HCT116 (cell line): ENCODE measurements around the gene FKBP2. TPM values are rescaled to one million over a fixed set of nuclear protein-coding genes. Genes with fewer than 3 reads are reported as not detected.

Experiments
- ATAC-seq: fragments of 200-7000 bp; cut with Tn5 transposase; 2 replicates; pipeline ENCODE4 v1.9.1; 2020; ENCODE audit warnings: mild to moderate bottlenecking, moderate library complexity
- BruUV-seq: library from RNA; stranded (reverse); fragments of 400-500 nt; replicated peaks from 2 replicates; lab custom pipeline; 2021; lab: Mats Ljungman, UMichigan
- CTCF ChIA-PET: fragments of 300-600 bp; sonication (Branson Sonifier 250); formaldehyde crosslinking; loops from one replicate; lab custom pipeline; 2021; ENCODE audit warnings: antibody characterized with exemption; lab: Charles Lee
- POLR2A ChIA-PET: fragments of 300-600, 350-600 bp; sonication (Branson Sonifier 250); formaldehyde crosslinking; loops from one replicate; lab custom pipeline; 2021; ENCODE audit warnings: antibody characterized with exemption; lab: Charles Lee
- RAD21 ChIA-PET, 2 experiments: fragments of 300-600 bp; sonication (Branson Sonifier 250); formaldehyde crosslinking; loops; one replicate each; lab custom pipeline; 2023; ENCODE audit warnings: low total read pairs in 2 of 2; ENCODE audit not compliant: uncharacterized antibody in 2 of 2, unreplicated experiment in 2 of 2, low non-redundant PET in 1 of 2; lab: Charles Lee
- DNase-seq: peaks from one replicate; pipeline ENCODE4 v3.0.0-alpha.2; 2010; ENCODE audit warnings: low read depth, low spot score
- H2AFZ ChIP-seq: fragments of 200-600 bp; shearing (Covaris generic), sonication (generic); 2 replicates; pipeline ENCODE4 v1.6.1; 2017; ENCODE audit warnings: low read depth, mixed run types, mixed read lengths, antibody characterized with exemption, low read length; ENCODE audit not compliant: poor library complexity, severe bottlenecking
- H3K27ac ChIP-seq: 2 replicates; pipeline ENCODE4 v1.5.1; 2012; ENCODE audit warnings: low read depth, low read length
- H3K27me3 ChIP-seq: fragments of 200-600 bp; sonication (generic); 2 replicates; pipeline ENCODE4 v1.6.1; 2016; ENCODE audit warnings: mixed run types, low read length, mixed read lengths; ENCODE audit not compliant: insufficient read depth
- H3K36me3 ChIP-seq, 2 experiments: fragments of 200-500 bp in 1 of 2; fragments of 200-600 bp in 1 of 2; sonication (Bioruptor generic) in 1 of 2; sonication (generic) in 1 of 2; 2 replicates each; pipeline versions ENCODE4 v1.5.1 to v1.6.1; 2014 to 2016; ENCODE audit warnings: low read length in 2 of 2, inconsistent platforms in 1 of 2, mixed read lengths in 1 of 2, mixed run types in 1 of 2; ENCODE audit not compliant: insufficient read depth in 2 of 2, control insufficient read depth in 1 of 2
- H3K4me1 ChIP-seq, 2 experiments: fragments of 200-600 bp in 1 of 2; sonication (generic) in 1 of 2; 2 replicates each; pipeline versions ENCODE4 v1.5.1 to v1.6.1; 2012 to 2017; ENCODE audit warnings: low read length in 2 of 2, inconsistent platforms in 1 of 2, mild to moderate bottlenecking in 1 of 2, mixed read lengths in 1 of 2, mixed run types in 1 of 2, moderate library complexity in 1 of 2; ENCODE audit not compliant: insufficient read depth in 2 of 2, control insufficient read depth in 1 of 2
- H3K4me2 ChIP-seq: fragments of 200-600 bp; sonication (generic); 2 replicates; pipeline ENCODE4 v1.6.1; 2017; ENCODE audit warnings: mixed run types, low read length, mixed read lengths
- H3K4me3 ChIP-seq, 2 experiments: fragments of 200-600 bp in 1 of 2; sonication (generic) in 1 of 2; replicated peaks in 1 of 2; 2 replicates each; pipeline ENCODE4 v1.5.1; 2011 to 2016; ENCODE audit warnings: low read length in 2 of 2, control low read depth in 1 of 2, low read depth in 1 of 2, mild to moderate bottlenecking in 1 of 2, mixed read lengths in 1 of 2, mixed run types in 1 of 2
- H3K79me2 ChIP-seq: fragments of 200-600 bp; sonication (generic); 2 replicates; pipeline ENCODE4 v1.6.1; 2017; ENCODE audit warnings: mild to moderate bottlenecking, mixed run types, low read length, moderate library complexity, mixed read lengths; ENCODE audit not compliant: insufficient read depth
- H3K9ac ChIP-seq: fragments of 200-600 bp; sonication (generic); 2 replicates; pipeline ENCODE4 v1.6.1; 2016; ENCODE audit warnings: low read length, mixed read lengths
- H3K9me2 ChIP-seq: fragments of 200-600 bp; sonication (generic), shearing (Covaris generic); 2 replicates; pipeline ENCODE4 v1.6.1; 2017; ENCODE audit warnings: mixed run types, mild to moderate bottlenecking, moderate library complexity; ENCODE audit not compliant: insufficient read depth
- H3K9me3 ChIP-seq, 2 experiments: fragments of 200-500 bp in 1 of 2; fragments of 200-600 bp in 1 of 2; sonication (Bioruptor generic) in 1 of 2; sonication (generic) in 1 of 2; 2 replicates each; pipeline ENCODE4 v1.6.1; 2014 to 2017; ENCODE audit warnings: low read length in 2 of 2, mixed read lengths in 2 of 2, inconsistent platforms in 1 of 2, low read depth in 1 of 2, mild to moderate bottlenecking in 1 of 2, mixed run types in 1 of 2, moderate library complexity in 1 of 2; ENCODE audit not compliant: control insufficient read depth in 1 of 2, insufficient read depth in 1 of 2
- H4K20me1 ChIP-seq: fragments of 200-600 bp; sonication (generic), shearing (Covaris generic); 2 replicates; pipeline ENCODE4 v1.6.1; 2017; ENCODE audit warnings: mixed run types, mild to moderate bottlenecking, moderate library complexity; ENCODE audit not compliant: insufficient read depth
- ATF3 ChIP-seq: IDR thresholded peaks from 2 replicates; pipeline ENCODE4 v1.6.1; 2012
- CBX3 ChIP-seq: IDR thresholded peaks from 2 replicates; pipeline ENCODE4 v1.6.1; 2012; ENCODE audit warnings: low read depth
- CTCF ChIP-seq, 3 experiments: fragments of 200-600 bp in 1 of 3; sonication (generic) in 1 of 3; IDR thresholded peaks in 2 of 3; conservative IDR thresholded peaks in 1 of 3; 2 replicates each; pipeline ENCODE4 v1.5.1; 2012 to 2017; ENCODE audit warnings: low read depth in 2 of 3, low read length in 2 of 3, antibody characterized with exemption in 1 of 3, borderline replicate concordance in 1 of 3, control low read depth in 1 of 3, mild to moderate bottlenecking in 1 of 3, mixed read lengths in 1 of 3, mixed run types in 1 of 3, moderate library complexity in 1 of 3; ENCODE audit not compliant: insufficient read depth in 1 of 3
- FOSL1 ChIP-seq: IDR thresholded peaks from 2 replicates; pipeline ENCODE4 v1.6.1; 2012; ENCODE audit warnings: low read depth
- POLR2A ChIP-seq: IDR thresholded peaks from 2 replicates; pipeline ENCODE4 v1.7.0; 2011; ENCODE audit warnings: borderline replicate concordance; ENCODE audit not compliant: insufficient read depth, insufficient read length; ENCODE audit errors: extremely low read depth
- POLR2AphosphoS5 ChIP-seq: IDR thresholded peaks from 2 replicates; pipeline ENCODE4 v1.6.1; 2011; ENCODE audit warnings: mild to moderate bottlenecking, low read depth, low read length, moderate library complexity
- RAD21 ChIP-seq: IDR thresholded peaks from 2 replicates; pipeline ENCODE4 v1.6.1; 2012; ENCODE audit warnings: low read depth, mild to moderate bottlenecking
- SIN3A ChIP-seq: IDR thresholded peaks from 2 replicates; pipeline ENCODE4 v1.6.1; 2012; ENCODE audit warnings: low read depth
- ZBTB33 ChIP-seq: IDR thresholded peaks from 2 replicates; pipeline ENCODE4 v1.6.1; 2011; ENCODE audit warnings: mild to moderate bottlenecking, low read length, moderate library complexity; ENCODE audit not compliant: insufficient replicate concordance; ENCODE audit errors: extremely low read depth
- ZFX ChIP-seq: fragments of 450-650 bp; IDR thresholded peaks from 2 replicates; pipeline ENCODE4 v1.6.1; 2017
- ZNF274 ChIP-seq: fragments of 200-500 bp; sonication (Bioruptor generic); IDR thresholded peaks from 2 replicates; pipeline ENCODE4 v1.6.1; 2014; ENCODE audit warnings: mild to moderate bottlenecking, low read depth, low read length, inconsistent platforms
- intact Hi-C: fragments of 100-400 bp; cut with micrococcal nuclease; formaldehyde crosslinking; loops from 2 replicates; pipeline ENCODE4 v1.10.0; 2022
- total RNA-seq: library from RNA; stranded (reverse); gene quantifications from one replicate; pipeline ENCODE4 v1.2.1, GENCODE V29; 2021; ENCODE audit not compliant: unreplicated experiment

The FKBP2 gene
- total RNA-seq, 1 experiment from 2014 or later: 69.2 TPM

GRCh38 chr11:64243236-64243854 lies 2.5 kb downstream of the FKBP2 start:
- no peaks in the 10 kb centered on the region for H3K27me3 ChIP-seq
- peaks cover 48% of the 10 kb centered on the region for H3K79me2 ChIP-seq
- no peak overlapping the region for H2AFZ ChIP-seq
- H3K27ac ChIP-seq: peak overlapping the region; percentile 88
- H3K36me3 ChIP-seq: peaks cover 0 to 12% of the 10 kb centered on the region in 2 experiments; a peak in 1 of 4 replicates
- no peak for ATAC-seq
- TF ChIP-seq POLR2AphosphoS5 (peak; percentile 24; the same call in 1 of the 2 replicates), SIN3A (no peak)
- TF ChIP-seq, all 23 proteins: peak for 1
- H3K9me2 ChIP-seq: no peaks in the 10 kb centered on the region
- ChIA-PET RAD21 (no interaction called here), CTCF (interaction anchor here (1.2 to 1.9 kb wide), 3 partner anchors 88 to 112 kb away, joined by 3 to 4 read pairs (median 3); no protein-coding TSS in a partner anchor), POLR2A (interaction anchor here (2.0 to 4.6 kb wide), 2 partner anchors 9 to 27 kb away, joined by 8 to 29 read pairs; no protein-coding TSS in a partner anchor)
- H3K4me2 ChIP-seq: peak overlapping the region; percentile 84
- no peaks in the 10 kb centered on the region for H3K9me3 ChIP-seq
- peaks cover 39 to 75% of the 10 kb centered on the region in 2 experiments for H3K4me1 ChIP-seq
- H4K20me1 ChIP-seq: no peaks in the 10 kb centered on the region
- intact Hi-C loops: no loop called here
- no TSS peak for BruUV-seq
- H3K9ac ChIP-seq: peak overlapping the region; percentile 99
- no peak for DNase-seq
- peak overlapping the region; percentile 70 to 91; a peak in 3 of 4 replicates for H3K4me3 ChIP-seq

- Histone ChIP-seq H3K36me3 (peaks cover 0 to 12% of the 10 kb centered on the region in 2 experiments; a peak in 1 of 4 replicates), H3K27ac (peak overlapping the region; percentile 88), H3K4me3 (no peak overlapping the region), H2AFZ (no peak overlapping the region), H3K27me3 (no peaks in the 10 kb centered on the region), H3K9ac (0 out of 2 replicates have a peak overlapping the region, but pooled peaks have one; percentile 99), H3K79me2 (peaks cover 48% of the 10 kb centered on the region), H3K9me3 (no peaks in the 10 kb centered on the region), H3K4me2 (peak overlapping the region; percentile 84), H4K20me1 (no peaks in the 10 kb centered on the region), H3K4me1 (peaks cover 38 to 76% of the 10 kb centered on the region in 2 experiments), H3K9me2 (no peaks in the 10 kb centered on the region)
- BruUV-seq: no TSS peak
- ChIA-PET POLR2A (interaction anchor here (2.0 to 4.6 kb wide), 2 partner anchors 8 to 26 kb away, joined by 8 to 29 read pairs; no protein-coding TSS in a partner anchor), RAD21 (no interaction called here), CTCF (interaction anchor here (1.2 kb wide), 1 partner anchor 111 kb away, joined by 3 read pairs; no protein-coding TSS in a partner anchor)
- TF ChIP-seq POLR2A: no peak
- no peak; the same call in 1 of the 2 replicates for TF ChIP-seq POLR2AphosphoS5
- TF ChIP-seq ZNF274: no peak
- TF ChIP-seq CTCF (IDR thresholded peaks at IDR 0.05 in 2 of 3, conservative IDR thresholded peaks at IDR 0.05 in 1 of 3; ENCODE audit: borderline replicate concordance in 1 of 3, insufficient read depth in 1 of 3, low read depth in 2 of 3, low read length in 2 of 3): no peak
- no peak for TF ChIP-seq CBX3
- TF ChIP-seq SIN3A: no peak
- no peak for TF ChIP-seq RAD21
- TF ChIP-seq ZFX: no peak
- no peak for TF ChIP-seq ATF3
- no peak for TF ChIP-seq ZBTB33
- no peak for TF ChIP-seq FOSL1
- ATAC-seq (no peak), DNase-seq (no peak)
- intact Hi-C loops: no loop called here
Measured at GRCh38 chr11:64244107-64244506, 3.2 kb downstream of the FKBP2 start.
